ENCODE data around the gene MAP1B.

Gene MAP1B

GRCh38 chr5:72209147-72210115, 102.2 kb downstream of the MAP1B start:
- no peak overlapping the region for H3K9ac ChIP-seq (ENCODE audit: low read length)
- H3K4ac ChIP-seq (ENCODE audit: low read depth in 1 of 2, low read length in 2 of 2) = no peak overlapping the region
- H2AFZ ChIP-seq (ENCODE audit: low read depth, low read length) = no peak overlapping the region
- no peak overlapping the region for H3K23ac ChIP-seq (ENCODE audit: low read length in 2 of 2)
- H2BK12ac ChIP-seq (ENCODE audit: low read length in 2 of 2) = no peak overlapping the region
- peak overlapping the region; percentile 46 for H3K27ac ChIP-seq (ENCODE audit: low read length, poor library complexity, severe bottlenecking)
- no peak overlapping the region for H3K18ac ChIP-seq (ENCODE audit: low read depth in 1 of 2, low read length in 2 of 2)
- DNase-seq = no peak
- H3K9me3 ChIP-seq (ENCODE audit: control insufficient read depth, low read length) = no peaks in the 10 kb centered on the region
- WGBS = 87% methylated on average over 10 of the region's 10 CpGs
- no peak overlapping the region for H4K8ac ChIP-seq (ENCODE audit: low read length)
- H3K4me3 ChIP-seq (ENCODE audit: insufficient read depth in 1 of 2, low read depth in 1 of 2, low read length in 2 of 2) = no peak overlapping the region
- H2BK5ac ChIP-seq (ENCODE audit: low read depth, low read length, poor library complexity, severe bottlenecking) = no peak overlapping the region
- H3K79me1 ChIP-seq (replicated peaks; ENCODE audit: low read length, poor library complexity, severe bottlenecking) = no peaks in the 10 kb centered on the region
- H3K27me3 ChIP-seq (ENCODE audit: control insufficient read depth in 1 of 2, insufficient read depth in 1 of 2, low read length in 2 of 2) = no peaks in the 10 kb centered on the region
- H3K14ac ChIP-seq (ENCODE audit: low read length in 2 of 2) = no peak overlapping the region
- H2AK5ac ChIP-seq (ENCODE audit: low read length, severe bottlenecking) = no peak overlapping the region
- no peak overlapping the region for H2BK120ac ChIP-seq (ENCODE audit: low read depth, low read length)
- H2BK15ac ChIP-seq (ENCODE audit: low read depth, poor library complexity, severe bottlenecking) = no peak overlapping the region
- no peak overlapping the region for H4K91ac ChIP-seq (ENCODE audit: low read length)
- H3K4me1 ChIP-seq (ENCODE audit: control insufficient read depth, insufficient read depth, low read depth, low read length) = peaks cover 14% of the 10 kb centered on the region
- peaks cover 5 to 54% of the 10 kb centered on the region in 2 experiments for H3K36me3 ChIP-seq (ENCODE audit: control insufficient read depth in 1 of 2, insufficient read depth in 2 of 2, low read depth in 1 of 2, low read length in 2 of 2)
- H3K4me2 ChIP-seq (ENCODE audit: low read length, poor library complexity, severe bottlenecking) = no peak overlapping the region

GRCh38 chr5:72210888-72211678, 103.8 kb downstream of the MAP1B start:
- no peak overlapping the region for H2BK120ac ChIP-seq (ENCODE audit: low read depth, low read length)
- no peak overlapping the region for H2AFZ ChIP-seq (ENCODE audit: low read depth, low read length)
- peak overlapping the region; percentile 84 for H2BK5ac ChIP-seq (ENCODE audit: low read depth, low read length, poor library complexity, severe bottlenecking)
- H4K91ac ChIP-seq (ENCODE audit: low read length) = no peak overlapping the region
- H3K9me3 ChIP-seq (ENCODE audit: control insufficient read depth, low read length) = no peaks in the 10 kb centered on the region
- H3K4ac ChIP-seq (ENCODE audit: low read depth in 1 of 2, low read length in 2 of 2) = no peak overlapping the region
- H3K9ac ChIP-seq (ENCODE audit: low read length) = peak overlapping the region; percentile 71
- no peak overlapping the region for H3K23ac ChIP-seq (ENCODE audit: low read length in 2 of 2)
- peaks cover 14% of the 10 kb centered on the region for H3K4me1 ChIP-seq (ENCODE audit: control insufficient read depth, insufficient read depth, low read depth, low read length)
- H3K79me1 ChIP-seq (replicated peaks; ENCODE audit: low read length, poor library complexity, severe bottlenecking) = no peaks in the 10 kb centered on the region
- peak overlapping the region; percentile 94 for H2AK5ac ChIP-seq (ENCODE audit: low read length, severe bottlenecking)
- no peak overlapping the region for H2BK15ac ChIP-seq (ENCODE audit: low read depth, poor library complexity, severe bottlenecking)
- peak overlapping the region; percentile 36 for H4K8ac ChIP-seq (ENCODE audit: low read length)
- H3K14ac ChIP-seq (ENCODE audit: low read length in 2 of 2) = no peak overlapping the region
- peak overlapping the region in 1 of 2 experiments; percentile 37 for H3K18ac ChIP-seq (ENCODE audit: low read depth in 1 of 2, low read length in 2 of 2)
- H3K27me3 ChIP-seq (ENCODE audit: control insufficient read depth in 1 of 2, insufficient read depth in 1 of 2, low read length in 2 of 2) = no peaks in the 10 kb centered on the region
- peaks cover 5 to 41% of the 10 kb centered on the region in 2 experiments for H3K36me3 ChIP-seq (ENCODE audit: control insufficient read depth in 1 of 2, insufficient read depth in 2 of 2, low read depth in 1 of 2, low read length in 2 of 2)
- peak overlapping the region; percentile 40 for H3K4me2 ChIP-seq (ENCODE audit: low read length, poor library complexity, severe bottlenecking)
- peak overlapping the region in 1 of 2 experiments; percentile 34 for H2BK12ac ChIP-seq (ENCODE audit: low read length in 2 of 2)
- H3K27ac ChIP-seq (ENCODE audit: low read length, poor library complexity, severe bottlenecking) = peak overlapping the region; percentile 99
- 69% methylated on average over 6 of the region's 6 CpGs for WGBS
- peak; percentile 68 for DNase-seq
- H3K4me3 ChIP-seq (ENCODE audit: insufficient read depth in 1 of 2, low read depth in 1 of 2, low read length in 2 of 2) = peak overlapping the region in 1 of 2 experiments; percentile 0

- H2BK120ac ChIP-seq (ENCODE audit: low read depth, low read length) = no peak overlapping the region
- peaks cover 14% of the 10 kb centered on the region for H3K4me1 ChIP-seq (ENCODE audit: control insufficient read depth, insufficient read depth, low read depth, low read length)
- no peak overlapping the region for H3K4me2 ChIP-seq (ENCODE audit: low read length, poor library complexity, severe bottlenecking)
- peaks cover 3 to 39% of the 10 kb centered on the region in 2 experiments for H3K36me3 ChIP-seq (ENCODE audit: control insufficient read depth in 1 of 2, insufficient read depth in 2 of 2, low read depth in 1 of 2, low read length in 2 of 2)
- H2BK5ac ChIP-seq (ENCODE audit: low read depth, low read length, poor library complexity, severe bottlenecking) = no peak overlapping the region
- peak overlapping the region; percentile 44 for H2AK5ac ChIP-seq (ENCODE audit: low read length, severe bottlenecking)
- H3K9me3 ChIP-seq (ENCODE audit: control insufficient read depth, low read length) = no peaks in the 10 kb centered on the region
- H3K23ac ChIP-seq (ENCODE audit: low read length in 2 of 2) = no peak overlapping the region
- H3K14ac ChIP-seq (ENCODE audit: low read length in 2 of 2) = no peak overlapping the region
- H3K4me3 ChIP-seq (ENCODE audit: insufficient read depth in 1 of 2, low read depth in 1 of 2, low read length in 2 of 2) = no peak overlapping the region
- no peak overlapping the region for H2BK15ac ChIP-seq (ENCODE audit: low read depth, poor library complexity, severe bottlenecking)
- H4K91ac ChIP-seq (ENCODE audit: low read length) = no peak overlapping the region
- no peaks in the 10 kb centered on the region for H3K79me1 ChIP-seq (replicated peaks; ENCODE audit: low read length, poor library complexity, severe bottlenecking)
- no peak overlapping the region for H2BK12ac ChIP-seq (ENCODE audit: low read length in 2 of 2)
- H3K27ac ChIP-seq (ENCODE audit: low read length, poor library complexity, severe bottlenecking) = peak overlapping the region; percentile 19
- DNase-seq = no peak
- H3K18ac ChIP-seq (ENCODE audit: low read depth in 1 of 2, low read length in 2 of 2) = no peak overlapping the region
- H2AFZ ChIP-seq (ENCODE audit: low read depth, low read length) = no peak overlapping the region
- H4K8ac ChIP-seq (ENCODE audit: low read length) = no peak overlapping the region
- H3K4ac ChIP-seq (ENCODE audit: low read depth in 1 of 2, low read length in 2 of 2) = no peak overlapping the region
- H3K9ac ChIP-seq (ENCODE audit: low read length) = no peak overlapping the region
- H3K27me3 ChIP-seq (ENCODE audit: control insufficient read depth in 1 of 2, insufficient read depth in 1 of 2, low read length in 2 of 2) = no peaks in the 10 kb centered on the region
- 100% methylated on average over 2 of the region's 2 CpGs for WGBS
Measured at GRCh38 chr5:72212171-72212570, 104.9 kb downstream of the MAP1B start.

GRCh38 chr5:72213482-72213881, 106.2 kb downstream of the MAP1B start:
- no peak overlapping the region for H2BK5ac ChIP-seq (ENCODE audit: low read depth, low read length, poor library complexity, severe bottlenecking)
- H2BK12ac ChIP-seq (ENCODE audit: low read length in 2 of 2) = no peak overlapping the region
- H2BK15ac ChIP-seq (ENCODE audit: low read depth, poor library complexity, severe bottlenecking) = no peak overlapping the region
- no peaks in the 10 kb centered on the region for H3K9me3 ChIP-seq (ENCODE audit: control insufficient read depth, low read length)
- no peak overlapping the region for H3K4ac ChIP-seq (ENCODE audit: low read depth in 1 of 2, low read length in 2 of 2)
- H3K4me2 ChIP-seq (ENCODE audit: low read length, poor library complexity, severe bottlenecking) = no peak overlapping the region
- DNase-seq = no peak
- H2BK120ac ChIP-seq (ENCODE audit: low read depth, low read length) = no peak overlapping the region
- H3K27me3 ChIP-seq (ENCODE audit: control insufficient read depth in 1 of 2, insufficient read depth in 1 of 2, low read length in 2 of 2) = no peaks in the 10 kb centered on the region
- H3K36me3 ChIP-seq (ENCODE audit: control insufficient read depth in 1 of 2, insufficient read depth in 2 of 2, low read depth in 1 of 2, low read length in 2 of 2) = peaks cover 10 to 39% of the 10 kb centered on the region in 2 experiments
- no peak overlapping the region for H2AFZ ChIP-seq (ENCODE audit: low read depth, low read length)
- no peak overlapping the region for H3K14ac ChIP-seq (ENCODE audit: low read length in 2 of 2)
- 96% methylated on average over 4 of the region's 4 CpGs for WGBS
- no peak overlapping the region for H3K27ac ChIP-seq (ENCODE audit: low read length, poor library complexity, severe bottlenecking)
- H3K79me1 ChIP-seq (replicated peaks; ENCODE audit: low read length, poor library complexity, severe bottlenecking) = no peaks in the 10 kb centered on the region
- no peak overlapping the region for H4K8ac ChIP-seq (ENCODE audit: low read length)
- no peak overlapping the region for H3K18ac ChIP-seq (ENCODE audit: low read depth in 1 of 2, low read length in 2 of 2)
- no peak overlapping the region for H2AK5ac ChIP-seq (ENCODE audit: low read length, severe bottlenecking)
- H3K23ac ChIP-seq (ENCODE audit: low read length in 2 of 2) = no peak overlapping the region
- peaks cover 14% of the 10 kb centered on the region for H3K4me1 ChIP-seq (ENCODE audit: control insufficient read depth, insufficient read depth, low read depth, low read length)
- H3K4me3 ChIP-seq (ENCODE audit: insufficient read depth in 1 of 2, low read depth in 1 of 2, low read length in 2 of 2) = no peak overlapping the region
- H3K9ac ChIP-seq (ENCODE audit: low read length) = no peak overlapping the region
- H4K91ac ChIP-seq (ENCODE audit: low read length) = no peak overlapping the region

Measured in mesenchymal stem cell (in vitro differentiated cells and primary cell).